NOMO-1 (cell line): ENCODE data around the gene RHOT1.
"Not testable (repeated sequence)": the region's sequence is repeated elsewhere in the genome, so short reads cannot be mapped to it uniquely, and the experiment has no call there.

Experiments
- DNase-seq, 2 experiments: peaks; one replicate each; lab custom pipeline; 2025; ENCODE audit not compliant: unreplicated experiment in 2 of 2; lab: John Stamatoyannopoulos, UW

Gene RHOT1

DNA sequence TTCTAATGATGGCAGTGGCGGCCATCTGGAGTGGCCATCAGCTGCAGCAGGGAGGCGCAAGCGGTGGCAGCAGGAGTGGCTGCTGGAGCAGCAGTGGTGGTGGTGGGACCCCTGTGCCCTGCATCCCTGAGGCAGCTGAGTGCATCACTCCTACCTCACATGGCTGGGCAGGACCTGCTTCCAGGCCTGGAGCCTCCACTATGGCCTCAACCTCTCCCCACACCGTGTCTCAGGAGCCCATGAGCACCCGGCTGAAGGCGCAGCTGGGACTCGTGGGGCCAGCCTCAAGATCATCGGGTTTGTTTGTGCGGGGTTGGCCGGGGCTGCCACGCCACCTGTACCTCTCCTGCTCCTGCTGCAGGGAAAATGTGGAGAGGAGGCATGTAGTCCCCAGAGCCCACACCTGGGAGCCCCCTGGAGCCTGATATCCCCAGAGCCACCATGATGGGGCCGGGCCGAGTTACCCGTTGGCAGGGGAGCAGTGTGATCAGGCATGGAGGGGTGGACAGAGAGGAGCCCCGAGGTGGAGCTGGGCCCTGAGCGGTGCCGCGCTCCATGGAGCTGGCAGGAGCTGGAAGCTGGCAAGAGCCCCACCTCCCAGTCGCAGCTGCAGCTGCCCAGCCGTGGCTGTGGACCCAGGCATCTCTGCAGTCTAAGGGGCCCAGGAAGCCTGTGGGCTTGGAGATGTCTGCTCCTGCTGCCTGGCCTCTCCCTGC is 16.7 kb downstream of the RHOT1 start:
- no peak for DNase-seq

DNA sequence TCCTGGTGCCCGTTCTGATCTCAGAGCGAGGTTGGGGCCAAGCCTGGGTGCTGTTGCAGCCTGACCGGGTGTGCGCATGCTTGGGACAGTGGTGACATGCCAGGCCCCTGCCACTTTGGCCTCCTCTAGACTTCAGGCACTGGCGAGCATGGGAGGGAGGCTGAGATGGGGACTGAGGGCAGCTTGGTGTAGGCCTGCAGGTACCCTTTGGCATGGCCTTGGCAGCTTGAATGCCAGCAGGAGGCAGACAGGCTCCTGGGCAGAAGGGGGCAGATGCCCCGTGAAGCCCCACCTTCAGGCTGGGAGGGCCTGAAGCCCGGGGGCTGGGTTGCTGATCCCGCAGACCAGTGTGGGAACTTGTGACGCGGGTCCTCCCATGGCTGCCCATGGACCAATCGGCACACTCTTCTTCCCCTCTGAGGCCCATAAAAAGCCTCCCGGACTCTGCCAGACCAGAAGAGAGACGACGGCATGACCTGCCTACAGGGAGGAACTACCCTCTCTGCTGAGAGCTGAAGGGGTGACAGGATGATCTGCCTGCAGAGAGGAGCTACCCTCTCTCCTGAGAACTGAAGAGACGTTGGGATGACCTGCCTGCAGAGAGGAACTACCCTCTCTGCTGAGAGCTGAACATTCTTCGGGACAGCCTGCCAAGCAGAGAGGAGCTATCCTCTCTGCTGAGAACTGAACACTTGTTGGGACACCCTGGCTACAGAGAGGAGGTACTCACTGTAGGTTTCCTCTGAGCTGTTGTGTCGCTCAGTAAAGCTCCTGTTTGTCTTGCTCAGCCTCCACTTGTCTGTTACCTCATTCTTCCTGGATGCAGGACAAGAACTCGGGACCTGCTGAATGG is 17.5 kb downstream of the RHOT1 start:
- DNase-seq: no peak

DNA sequence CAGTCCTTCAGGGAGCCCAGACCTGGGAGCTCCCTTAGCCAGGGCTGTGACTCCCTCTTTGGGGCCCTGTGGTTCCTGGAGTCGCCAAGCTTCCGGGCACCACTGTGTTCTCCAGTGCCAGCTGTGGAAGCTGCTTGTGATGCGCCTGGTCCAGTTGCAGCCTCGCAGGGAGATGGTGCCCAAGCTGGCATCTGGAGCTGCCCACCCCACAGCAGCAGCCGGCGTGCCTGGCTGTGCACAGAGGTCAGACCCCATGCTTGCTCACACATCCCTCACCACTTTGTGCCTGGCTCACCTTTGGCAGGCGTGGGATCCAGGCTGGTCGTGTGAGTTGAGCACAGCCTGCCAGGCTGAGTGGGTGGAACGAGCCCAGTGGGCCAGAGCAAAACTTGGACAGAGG is 18.2 kb downstream of the RHOT1 start:
- no peak for DNase-seq

DNA sequence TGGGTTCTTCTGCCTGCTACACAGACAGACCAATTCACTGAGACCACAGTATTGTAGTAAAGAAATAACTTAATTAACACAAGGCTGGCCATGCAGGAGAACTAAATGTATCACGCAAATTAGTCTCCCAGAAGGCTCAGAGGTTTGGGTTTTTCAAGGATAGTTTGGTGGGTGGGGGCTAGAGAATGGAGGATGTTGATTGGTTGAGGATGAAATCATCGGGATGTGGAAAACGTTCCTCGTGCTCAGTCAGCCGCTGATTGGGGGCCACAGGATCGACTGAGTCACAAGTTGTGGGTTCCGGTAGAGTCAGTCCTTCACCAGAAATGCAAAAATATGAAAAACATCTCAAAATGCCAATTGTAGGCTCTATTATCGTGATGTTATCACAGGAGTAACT is 18.7 kb downstream of the RHOT1 start:
- no peak for DNase-seq

DNA sequence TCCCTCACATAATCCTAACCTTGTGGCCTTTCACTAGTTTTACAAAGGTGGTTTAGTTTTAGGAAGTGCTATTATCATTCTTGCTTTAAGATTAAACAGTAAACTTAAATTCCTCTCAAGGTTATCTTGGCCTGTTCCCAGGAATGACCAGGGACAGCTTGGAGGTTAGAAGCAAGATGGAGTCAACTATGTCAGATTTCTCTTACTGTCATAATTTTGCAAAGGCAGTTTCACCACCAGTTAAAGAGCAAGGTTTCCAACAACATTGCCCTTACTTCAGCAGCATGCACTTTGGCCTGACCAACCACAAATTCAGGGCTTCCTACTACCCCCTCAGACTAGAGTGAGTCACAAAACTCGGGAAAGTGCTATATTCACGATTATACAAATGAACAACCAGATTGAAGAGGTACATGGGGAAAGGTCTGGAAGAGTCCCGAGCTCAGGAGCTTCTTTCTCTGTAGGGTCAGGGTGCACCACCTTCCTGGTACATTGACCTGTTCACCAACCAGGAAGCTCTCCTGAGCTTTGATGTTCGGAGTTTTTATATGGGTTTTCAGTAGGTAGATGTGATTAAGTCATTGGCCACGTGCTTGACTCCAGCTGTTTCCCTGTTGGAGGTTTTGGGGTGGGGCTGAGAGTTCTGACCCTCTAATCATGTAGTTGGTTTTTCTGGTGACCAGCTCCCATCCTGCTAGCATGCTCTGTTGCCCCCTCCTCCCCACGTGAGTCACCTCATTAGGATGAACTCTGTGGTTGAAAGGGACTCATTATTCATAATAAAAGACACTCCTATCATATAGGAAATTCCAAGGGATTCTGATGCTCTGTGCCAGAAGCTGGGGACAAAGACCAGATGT is 19.4 kb downstream of the RHOT1 start:
- DNase-seq: no peak

DNA sequence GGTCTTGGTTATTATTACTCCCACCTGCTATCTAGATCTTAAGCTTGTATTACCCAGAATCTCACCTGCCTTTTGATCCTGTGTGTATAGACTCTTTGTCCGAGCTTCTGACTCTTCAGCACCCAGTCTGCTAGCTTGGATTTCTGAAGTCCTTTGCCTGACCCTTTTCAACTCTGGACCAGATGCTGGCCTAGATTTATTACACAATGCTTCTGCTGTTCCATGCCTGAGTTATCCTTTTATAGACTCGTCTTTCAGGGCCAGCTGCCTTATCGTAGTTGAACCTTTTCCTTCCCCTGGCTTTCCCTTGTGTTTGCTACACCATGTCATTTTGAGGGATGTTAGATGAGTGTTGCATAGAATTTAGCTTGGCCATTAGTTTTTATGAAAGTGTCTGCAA is 32.6 kb downstream of the RHOT1 start:
- no peak for DNase-seq

DNA sequence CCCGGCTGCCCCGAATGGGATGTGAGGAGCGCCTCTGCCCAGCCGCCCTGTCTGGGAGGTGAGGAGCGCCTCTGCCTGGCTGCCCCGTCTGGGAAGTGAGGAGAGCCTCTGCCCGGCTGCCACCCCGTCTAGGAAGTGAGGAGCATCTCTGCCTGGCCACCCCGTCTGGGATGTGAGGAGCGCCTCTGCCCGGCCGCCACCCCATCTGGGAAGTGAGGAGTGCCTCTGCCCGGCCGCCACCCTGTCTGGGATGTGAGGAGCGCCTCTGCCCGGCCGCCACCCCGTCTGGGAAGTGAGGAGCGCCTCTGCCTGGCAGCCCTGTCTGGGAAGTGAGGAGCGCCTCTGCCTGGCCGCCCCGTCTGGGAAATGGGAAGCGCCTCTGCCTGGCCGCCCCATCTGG is 36.4 kb downstream of the RHOT1 start:
- DNase-seq: not testable (repeated sequence)

DNA sequence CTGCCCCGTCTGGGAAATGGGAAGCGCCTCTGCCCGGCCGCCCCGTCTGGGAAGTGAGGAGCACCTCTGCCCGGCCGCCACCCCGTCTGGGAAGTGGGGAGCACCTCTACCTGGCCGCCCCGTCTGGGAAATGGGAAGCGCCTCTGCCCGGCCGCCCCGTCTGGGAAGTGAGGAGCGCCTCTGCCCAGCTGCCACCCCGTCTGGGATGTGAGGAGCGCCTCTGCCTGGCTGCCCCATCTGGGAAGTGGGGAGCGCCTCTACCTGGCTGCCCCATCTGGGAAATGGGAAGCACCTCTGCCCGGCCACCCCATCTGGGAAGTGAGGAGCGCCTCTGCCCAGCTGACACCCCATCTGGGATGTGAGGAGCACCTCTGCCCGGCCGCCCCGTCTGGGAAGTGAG is 36.8 kb downstream of the RHOT1 start:
- DNase-seq: not testable (repeated sequence)

DNA sequence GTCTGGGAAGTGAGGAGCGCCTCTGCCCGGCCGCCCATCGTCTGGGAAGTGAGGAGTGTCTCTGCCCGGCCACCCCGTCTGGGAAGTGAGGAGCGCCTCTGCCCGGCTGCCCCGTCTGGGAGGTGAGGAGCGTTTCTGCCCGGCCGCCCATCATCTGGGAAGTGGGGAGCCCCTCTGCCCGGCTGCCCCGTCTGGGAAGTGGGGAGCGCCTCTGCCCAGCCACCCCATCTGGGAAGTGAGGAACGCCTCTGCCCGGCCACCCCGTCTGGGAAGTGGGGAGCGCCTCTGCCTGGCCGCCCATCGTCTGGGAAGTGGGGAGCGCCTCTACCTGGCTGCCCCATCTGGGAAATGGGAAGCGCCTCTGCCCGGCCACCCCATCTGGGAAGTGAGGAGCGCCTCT is 37.2 kb downstream of the RHOT1 start:
- not testable (repeated sequence) for DNase-seq

DNA sequence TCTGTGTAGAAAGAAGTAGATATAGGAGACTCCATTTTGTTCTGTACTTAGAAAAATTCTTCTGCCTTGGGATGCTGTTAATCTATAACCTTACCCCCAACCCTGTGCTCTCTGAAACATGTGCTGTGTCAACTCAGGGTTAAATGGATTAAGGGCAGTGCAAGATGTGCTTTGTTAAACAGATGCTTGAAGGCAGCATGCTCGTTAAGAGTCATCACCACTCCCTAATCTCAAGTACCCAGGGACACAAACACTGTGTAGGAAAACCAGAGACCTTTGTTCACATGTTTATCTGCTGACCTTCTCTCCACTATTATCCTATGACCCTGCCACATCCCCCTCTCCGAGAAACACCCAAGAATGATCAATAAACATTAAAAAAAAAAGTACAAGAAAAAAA is 38.0 kb downstream of the RHOT1 start:
- not testable (repeated sequence) for DNase-seq

DNA sequence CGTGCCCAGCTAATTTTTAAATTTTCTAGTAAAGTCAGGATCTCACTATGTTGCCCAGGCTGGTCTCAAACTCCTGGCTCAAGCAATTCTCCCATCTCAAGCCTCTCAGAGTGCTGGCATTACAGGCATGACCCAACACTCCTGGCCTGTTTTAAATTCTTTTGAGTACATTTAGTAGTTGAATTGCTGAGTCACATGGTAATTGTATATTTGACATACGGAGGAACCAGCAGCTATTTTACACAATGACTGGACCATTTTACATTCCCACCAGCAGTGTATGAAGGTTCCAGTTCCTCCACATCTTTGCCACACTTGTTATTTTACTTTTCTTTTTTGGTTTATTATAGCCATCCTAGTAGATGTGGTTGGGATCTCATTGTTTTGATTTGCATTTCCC is 43.6 kb downstream of the RHOT1 start:
- no peak for DNase-seq

DNA sequence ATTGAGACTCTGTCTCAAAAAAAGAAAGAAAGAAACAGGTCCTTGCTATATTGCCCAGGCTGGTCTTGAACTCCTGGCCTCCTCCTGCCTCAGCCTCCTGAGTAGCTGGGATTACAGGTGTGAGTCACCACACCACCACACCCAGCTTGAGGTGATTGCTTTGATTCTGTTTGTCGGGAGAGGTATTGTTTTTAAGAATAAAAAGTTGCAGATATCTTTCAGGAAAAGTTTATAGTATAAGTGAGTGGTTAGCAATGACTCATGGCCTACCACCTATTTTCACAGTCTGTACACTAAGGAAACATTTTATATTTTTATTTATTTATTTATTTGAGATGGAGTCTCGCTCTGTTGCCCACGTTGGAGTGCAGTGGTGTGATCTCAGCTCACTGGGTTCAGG is 45.0 kb downstream of the RHOT1 start:
- no peak for DNase-seq

DNA sequence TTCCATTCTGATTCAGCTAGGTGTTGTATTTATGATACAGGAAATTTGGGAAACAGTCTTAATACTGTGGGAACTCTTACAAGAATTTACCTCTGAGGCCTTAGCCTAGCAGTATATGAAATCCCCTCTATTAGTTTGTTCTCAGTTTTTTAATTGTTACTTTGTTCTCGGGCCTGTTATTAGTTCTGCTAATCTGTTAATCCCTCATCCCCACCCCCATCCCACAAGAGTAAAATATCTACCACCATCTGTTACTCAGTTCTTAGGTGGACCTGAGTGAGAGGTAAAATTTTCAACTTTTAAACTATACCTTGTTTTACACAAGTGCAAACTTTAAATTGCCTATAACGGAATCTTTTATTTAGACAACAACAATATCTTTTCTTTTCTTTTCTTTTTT is 47.0 kb downstream of the RHOT1 start:
- no peak for DNase-seq

DNA sequence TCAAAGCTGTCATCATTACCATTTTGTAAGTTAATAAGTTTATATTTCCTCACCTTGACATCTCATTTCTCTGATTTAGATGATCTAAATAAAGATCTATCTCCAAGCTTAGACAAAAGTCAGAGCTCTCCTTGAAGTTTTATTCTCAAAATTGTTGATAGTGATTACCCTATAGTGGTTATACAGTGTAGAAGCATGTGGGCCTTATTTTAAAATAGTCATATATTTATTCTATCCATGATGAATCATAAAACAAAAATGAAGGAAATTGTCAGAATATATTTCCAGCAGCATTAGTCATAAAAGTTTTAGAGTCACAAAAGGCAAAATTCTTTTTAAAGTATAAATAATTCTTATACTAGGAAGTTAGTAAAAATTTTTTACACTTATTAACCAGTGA is 49.0 kb downstream of the RHOT1 start:
- no peak for DNase-seq

DNA sequence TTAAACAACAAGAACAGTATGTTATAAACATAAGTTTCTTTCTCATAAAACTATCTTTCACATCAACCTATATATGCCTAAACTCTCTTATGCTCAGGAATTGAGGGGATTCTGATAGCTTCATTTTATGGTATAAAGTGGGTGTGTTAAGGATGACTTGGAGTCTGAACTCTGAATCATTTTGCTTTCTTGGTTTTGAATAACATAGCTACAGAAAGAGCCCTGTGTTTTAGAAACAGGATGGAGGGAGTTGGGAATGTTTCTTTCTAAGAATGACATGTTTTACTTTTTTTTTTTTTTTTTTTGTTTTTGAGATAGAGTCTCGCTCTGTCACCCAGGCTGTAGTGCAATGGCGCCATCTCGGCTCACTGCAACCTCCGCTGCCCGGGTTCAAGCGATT is 50.1 kb downstream of the RHOT1 start:
- DNase-seq: no peak

DNA sequence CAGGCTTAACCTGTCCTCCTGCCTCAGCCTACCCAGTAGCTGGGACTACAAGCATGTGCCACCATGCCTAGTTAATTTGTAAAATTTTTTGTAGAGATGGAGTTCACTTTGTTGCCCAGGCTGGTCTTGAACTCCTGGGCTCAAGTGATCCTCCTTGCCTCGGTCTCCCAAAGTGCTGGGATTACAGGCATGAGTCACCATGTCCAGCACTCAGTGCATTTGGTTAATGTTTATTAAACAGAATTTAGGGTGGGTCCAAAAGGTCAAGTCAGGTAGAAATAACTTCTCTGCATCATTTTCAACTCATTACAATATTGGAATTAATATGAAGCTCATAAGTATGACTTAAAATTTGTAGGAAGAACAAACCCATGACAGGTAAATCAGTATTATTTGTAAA is 55.7 kb downstream of the RHOT1 start:
- no peak for DNase-seq

DNA sequence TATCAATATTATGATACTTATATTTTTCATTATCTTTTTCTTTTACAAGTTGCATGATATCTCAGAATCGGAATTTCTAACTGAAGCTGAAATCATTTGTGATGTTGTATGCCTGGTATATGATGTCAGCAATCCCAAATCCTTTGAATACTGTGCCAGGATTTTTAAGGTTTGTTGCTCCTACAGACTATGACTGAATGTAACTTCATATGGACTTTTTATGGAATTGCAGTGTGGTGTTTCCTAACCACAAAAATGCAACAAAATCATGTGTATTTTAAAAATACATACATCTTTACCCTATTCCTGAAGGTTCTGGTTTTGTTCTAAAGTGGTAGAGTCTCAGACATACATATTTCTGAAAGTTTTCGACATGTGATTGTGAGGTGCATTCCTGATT is 64.6 kb downstream of the RHOT1 start:
- no peak for DNase-seq

DNA sequence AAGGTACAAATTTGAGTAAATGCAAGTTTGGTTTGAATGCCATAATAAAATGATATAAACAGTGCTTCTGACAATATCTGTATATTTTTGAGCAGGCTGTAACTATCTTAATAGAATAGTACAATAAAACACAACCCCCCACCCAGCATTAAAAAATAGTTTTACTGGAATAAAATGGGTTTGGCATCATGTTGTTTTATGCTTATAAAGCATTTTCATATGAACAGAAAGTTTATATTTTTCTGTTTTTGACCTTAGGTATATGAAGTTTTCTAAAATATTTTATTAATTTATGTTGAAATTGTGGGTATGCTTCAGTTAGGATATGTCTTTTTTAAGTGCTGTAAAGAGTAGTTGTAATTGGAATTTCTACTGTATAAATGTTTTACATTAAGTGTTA is 66.1 kb downstream of the RHOT1 start:
- DNase-seq: no peak

DNA sequence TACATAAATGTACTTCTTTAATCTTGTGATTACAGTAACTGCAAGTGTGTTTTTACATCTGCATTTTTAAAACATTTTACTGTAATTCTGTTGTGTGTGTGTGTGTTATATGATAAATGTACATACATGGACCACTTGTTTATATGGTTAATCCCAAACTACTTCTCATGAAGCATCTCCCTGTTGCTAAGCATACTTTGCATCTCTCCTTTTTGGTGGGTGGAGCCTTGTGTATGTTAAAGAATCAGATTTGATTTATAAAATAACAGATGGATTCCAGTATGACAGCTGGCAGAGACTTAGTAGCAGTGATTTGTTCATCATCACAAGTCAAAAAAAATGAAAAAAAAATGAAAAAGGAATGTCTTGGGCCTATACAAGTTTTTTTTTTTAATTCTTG is 67.3 kb downstream of the RHOT1 start:
- no peak for DNase-seq

DNA sequence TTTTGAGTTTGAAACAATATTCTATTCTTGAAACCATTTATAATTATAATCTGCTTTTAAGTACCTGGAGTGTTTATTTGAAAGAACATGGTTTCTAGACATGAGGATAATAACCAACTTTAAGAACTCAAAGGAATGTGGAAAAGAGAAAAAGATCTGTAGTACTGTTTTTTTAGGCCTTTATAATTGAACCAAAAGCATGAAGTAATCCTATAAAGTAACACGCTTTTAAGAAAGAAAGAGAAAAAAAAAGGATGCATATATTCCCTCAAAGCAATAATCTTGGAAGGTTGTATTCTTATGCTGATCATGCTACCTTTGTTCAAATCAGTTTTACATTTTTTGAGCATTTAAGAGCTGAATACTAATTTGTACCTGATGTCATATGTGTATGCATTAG is 69.4 kb downstream of the RHOT1 start:
- DNase-seq: no peak

DNA sequence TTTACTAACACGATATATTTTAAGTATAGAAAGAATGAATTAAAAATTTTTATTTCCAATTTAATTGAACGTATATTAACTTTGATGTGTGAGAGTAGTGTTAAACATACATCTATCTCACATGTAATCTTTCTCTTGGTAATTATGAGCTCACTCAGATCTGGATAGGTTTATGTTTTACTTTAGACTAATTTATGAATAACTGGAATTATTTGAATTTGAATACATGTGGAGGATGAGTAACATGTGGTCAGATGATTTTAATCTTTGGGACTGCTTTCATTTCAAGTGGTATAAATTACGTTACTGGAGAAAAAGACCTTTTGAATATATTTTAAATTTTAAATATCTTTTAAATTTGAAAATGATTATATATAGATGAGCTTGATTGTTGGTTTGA is 73.4 kb downstream of the RHOT1 start:
- no peak for DNase-seq
